SKM-1 treated with dmso at 0.1 percent for 144 hours (cell line): ENCODE measurements around the gene RPS5.
A peak's percentile ranks its signal among the peaks of the same experiment; 100 is the strongest.
"Not testable (repeated sequence)": the region's sequence is repeated elsewhere in the genome, so short reads cannot be mapped to it uniquely, and the experiment has no call there.

ENCODE experiments used
- DNase-seq: peaks from one replicate; lab custom pipeline; 2025; ENCODE audit not compliant: unreplicated experiment; lab: John Stamatoyannopoulos, UW

RPS5 gene

GRCh38 chr19:58403920-58404478, 16.9 kb downstream of the RPS5 start:
- DNase-seq, result not testable (repeated sequence)

- DNase-seq, result no peak
These were observed 20.0 kb downstream of the RPS5 start for GRCh38 chr19:58406818-58407657.

- DNase-seq, result no peak
These were observed 20.6 kb downstream of the RPS5 start for GRCh38 chr19:58407658-58408151.

- peak; percentile 72 for DNase-seq
These were observed 21.3 kb downstream of the RPS5 start, which contains the start of gene ZNF584 for GRCh38 chr19:58408152-58409009. Gene ZNF584, plus strand, starts transcription at chr19:58408649. Its CDS starts 499 bp downstream, at chr19:58409148.

- DNase-seq, result no peak
These were observed 22.1 kb downstream of the RPS5 start for GRCh38 chr19:58409010-58409790.

GRCh38 chr19:58416604-58417003, 29.5 kb downstream of the RPS5 start:
- DNase-seq, result no peak

GRCh38 chr19:58417071-58417470, 30.0 kb downstream of the RPS5 start:
- no peak for DNase-seq

GRCh38 chr19:58428617-58429016, 41.5 kb downstream of the RPS5 start:
- DNase-seq, result no peak

- DNase-seq, result no peak
These were observed 42.7 kb downstream of the RPS5 start for GRCh38 chr19:58429745-58430144.

- no peak for DNase-seq
These were observed 47.1 kb downstream of the RPS5 start for GRCh38 chr19:58434217-58434616.

GRCh38 chr19:58439576-58440554, 52.8 kb downstream of the RPS5 start, which contains the start of gene ZNF132:
Gene ZNF132, minus strand, starts transcription at chr19:58440153. Its CDS starts 332 bp downstream, at chr19:58439821.
- DNase-seq, result no peak

GRCh38 chr19:58440556-58440955, 53.5 kb downstream of the RPS5 start:
- no peak for DNase-seq

GRCh38 chr19:58442986-58443385, 55.9 kb downstream of the RPS5 start:
- DNase-seq, result not testable (repeated sequence)
